ENCODE data around the gene VCP. TPM values are rescaled to one million over a fixed set of nuclear protein-coding genes. Genes with fewer than 3 reads are reported as not detected.
"Not testable (repeated sequence)": the region's sequence is repeated elsewhere in the genome, so short reads cannot be mapped to it uniquely, and the experiment has no call there.

The VCP gene
- total RNA-seq, 2 donors from 2014 or later = 161 to 180 TPM

DNA sequence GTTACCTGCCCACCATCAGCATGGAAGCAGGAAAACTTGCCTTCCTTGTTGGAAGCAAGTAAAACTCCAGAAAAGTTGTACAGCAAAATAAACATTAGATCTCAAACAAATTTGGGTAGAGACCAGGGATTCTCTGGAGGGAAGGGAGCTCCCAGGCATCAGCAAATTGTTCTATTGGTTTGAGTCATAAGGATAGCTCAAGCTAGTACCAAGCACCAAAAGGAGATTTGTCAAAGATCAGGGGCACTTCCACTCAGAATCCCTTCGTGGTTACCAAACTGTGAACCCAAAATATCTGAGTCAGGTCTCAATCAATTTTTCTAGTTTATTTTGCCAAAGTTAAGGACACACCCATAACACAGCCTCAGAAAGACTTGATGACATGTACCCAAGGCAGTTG is 45.1 kb downstream of the VCP start:
- no peaks in the 10 kb centered on the region for H3K27me3 ChIP-seq (replicated peaks; ENCODE audit: insufficient read depth)
- TF ChIP-seq, protein P1, sequence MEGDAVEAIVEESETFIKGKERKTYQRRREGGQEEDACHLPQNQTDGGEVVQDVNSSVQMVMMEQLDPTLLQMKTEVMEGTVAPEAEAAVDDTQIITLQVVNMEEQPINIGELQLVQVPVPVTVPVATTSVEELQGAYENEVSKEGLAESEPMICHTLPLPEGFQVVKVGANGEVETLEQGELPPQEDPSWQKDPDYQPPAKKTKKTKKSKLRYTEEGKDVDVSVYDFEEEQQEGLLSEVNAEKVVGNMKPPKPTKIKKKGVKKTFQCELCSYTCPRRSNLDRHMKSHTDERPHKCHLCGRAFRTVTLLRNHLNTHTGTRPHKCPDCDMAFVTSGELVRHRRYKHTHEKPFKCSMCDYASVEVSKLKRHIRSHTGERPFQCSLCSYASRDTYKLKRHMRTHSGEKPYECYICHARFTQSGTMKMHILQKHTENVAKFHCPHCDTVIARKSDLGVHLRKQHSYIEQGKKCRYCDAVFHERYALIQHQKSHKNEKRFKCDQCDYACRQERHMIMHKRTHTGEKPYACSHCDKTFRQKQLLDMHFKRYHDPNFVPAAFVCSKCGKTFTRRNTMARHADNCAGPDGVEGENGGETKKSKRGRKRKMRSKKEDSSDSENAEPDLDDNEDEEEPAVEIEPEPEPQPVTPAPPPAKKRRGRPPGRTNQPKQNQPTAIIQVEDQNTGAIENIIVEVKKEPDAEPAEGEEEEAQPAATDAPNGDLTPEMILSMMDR (IDR thresholded peaks at IDR 0.05) = no peak
- intact Hi-C loops (cut with DNase I) = no loop called here
- H3K4me1 ChIP-seq (replicated peaks) = no peaks in the 10 kb centered on the region
- H3K4me3 ChIP-seq = no peak overlapping the region
- WGBS = 91% methylated on average over 1 of the region's 1 CpG
- no peaks in the 10 kb centered on the region for H3K9me3 ChIP-seq
- H3K27ac ChIP-seq = no peak overlapping the region
- no peak for DNase-seq (ENCODE audit: low spot score)
- H3K36me3 ChIP-seq = no peaks in the 10 kb centered on the region

DNA sequence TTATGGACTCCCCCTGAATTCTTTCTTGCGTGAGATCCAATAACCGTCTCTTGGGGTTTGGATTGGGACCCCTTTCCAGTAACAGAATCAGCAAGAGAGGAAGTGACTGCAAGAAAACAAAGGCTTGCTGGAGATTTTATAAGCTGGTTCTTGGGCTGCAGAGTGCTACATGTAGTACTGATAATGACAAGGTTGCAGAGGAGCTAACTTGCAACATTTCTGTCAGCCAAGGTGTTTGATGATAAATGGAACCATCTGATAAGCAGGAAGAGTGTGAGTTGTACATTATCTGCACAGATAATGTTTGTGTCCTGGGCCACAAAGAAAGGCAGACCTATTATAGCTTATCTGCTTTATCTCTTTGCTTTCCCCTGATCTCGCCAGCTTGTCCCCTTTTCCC is 45.8 kb downstream of the VCP start:
- Histone ChIP-seq H3K4me1 (replicated peaks) (no peaks in the 10 kb centered on the region), H3K36me3 (no peaks in the 10 kb centered on the region), H3K27ac (no peak overlapping the region), H3K4me3 (no peak overlapping the region), H3K9me3 (no peaks in the 10 kb centered on the region), H3K27me3 (replicated peaks; ENCODE audit: insufficient read depth) (no peaks in the 10 kb centered on the region)
- TF ChIP-seq POLR2A (IDR thresholded peaks at IDR 0.05) = no peak
- TF ChIP-seq POLR2AphosphoS5 (IDR thresholded peaks at IDR 0.05) = no peak
- TF ChIP-seq, protein P1 (IDR thresholded peaks at IDR 0.05) = no peak
- WGBS = 58% methylated on average over 3 of the region's 3 CpGs
- intact Hi-C loops (cut with DNase I) = no loop called here
- DNase-seq (ENCODE audit: low spot score) = no peak

DNA sequence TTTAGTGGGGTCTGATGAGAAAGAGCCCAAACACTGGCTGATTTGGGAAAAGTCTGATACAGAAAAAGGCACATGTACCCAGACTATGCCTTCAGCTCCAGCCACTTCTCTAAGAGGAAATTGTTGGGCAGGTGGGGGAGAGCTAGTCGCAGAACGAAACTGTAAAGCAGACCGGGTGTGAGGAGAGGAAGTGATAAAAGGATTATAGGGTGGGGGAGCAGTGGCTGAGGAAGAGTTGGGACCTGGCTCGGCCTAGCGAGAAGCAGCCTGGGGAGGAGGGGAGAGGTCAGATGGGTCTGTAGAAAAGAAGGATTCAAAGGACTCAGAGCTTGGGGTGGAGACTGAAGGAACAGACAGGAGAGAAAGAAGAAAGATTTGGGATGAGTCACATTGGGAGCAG is 49.0 kb downstream of the VCP start:
- H3K27ac ChIP-seq; H3K4me3 ChIP-seq; H3K9me3 ChIP-seq; H3K4me1 ChIP-seq (replicated peaks); intact Hi-C loops (cut with DNase I); DNase-seq (ENCODE audit: low spot score); H3K27me3 ChIP-seq (replicated peaks; ENCODE audit: insufficient read depth); H3K36me3 ChIP-seq: not testable (repeated sequence)
- WGBS = 59% methylated on average over 5 of the region's 5 CpGs

- TF ChIP-seq POLR2AphosphoS5 (IDR thresholded peaks at IDR 0.05) = no peak
- TF ChIP-seq, protein P1 (IDR thresholded peaks at IDR 0.05) = no peak
- no peak for TF ChIP-seq POLR2A (IDR thresholded peaks at IDR 0.05)
- WGBS = 60% methylated on average over 2 of the region's 2 CpGs
- no peak overlapping the region for H3K27ac ChIP-seq
- DNase-seq (ENCODE audit: low spot score) = no peak
- H3K9me3 ChIP-seq = no peaks in the 10 kb centered on the region
- no peak overlapping the region for H3K4me3 ChIP-seq
- H3K4me1 ChIP-seq (replicated peaks) = no peaks in the 10 kb centered on the region
- intact Hi-C loops (cut with DNase I) = no loop called here
- no peaks in the 10 kb centered on the region for H3K27me3 ChIP-seq (replicated peaks; ENCODE audit: insufficient read depth)
- no peaks in the 10 kb centered on the region for H3K36me3 ChIP-seq
Observed at GRCh38 chr9:35014517-35014916, 57.9 kb downstream of the VCP start.

DNA sequence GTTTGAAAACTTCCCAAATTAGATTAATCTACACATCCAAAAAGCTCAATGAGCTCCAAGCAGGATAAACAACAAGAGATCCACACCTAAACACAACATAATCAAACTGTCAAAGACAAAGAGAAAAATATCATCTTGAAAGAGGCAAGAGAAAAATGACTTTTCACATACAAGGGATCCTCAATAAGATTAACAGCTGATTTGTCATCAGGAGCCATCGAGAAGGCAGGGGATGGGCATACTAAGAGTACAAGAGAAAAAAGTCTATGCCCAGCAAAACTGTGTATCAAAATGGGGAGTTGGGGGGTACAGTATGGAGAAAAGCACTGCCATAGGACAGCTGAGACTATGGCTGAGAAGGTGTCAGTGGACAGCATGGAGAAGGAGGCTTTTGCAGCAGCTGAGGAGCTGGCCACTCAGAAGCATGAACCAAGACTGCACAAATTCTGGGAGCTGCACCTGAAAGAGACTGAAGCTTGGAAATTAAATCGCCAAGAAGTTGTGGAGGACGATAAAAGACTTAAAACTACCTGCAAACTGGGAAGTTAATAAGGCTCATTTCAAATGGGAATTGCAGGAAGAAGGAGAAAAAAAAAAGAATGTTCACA is 62.0 kb downstream of the VCP start:
- Histone ChIP-seq H3K27ac (no peak overlapping the region), H3K4me3 (no peak overlapping the region), H3K36me3 (no peaks in the 10 kb centered on the region), H3K27me3 (replicated peaks; ENCODE audit: insufficient read depth) (no peaks in the 10 kb centered on the region), H3K9me3 (no peaks in the 10 kb centered on the region), H3K4me1 (replicated peaks) (no peaks in the 10 kb centered on the region)
- DNase-seq (ENCODE audit: low spot score) = no peak
- WGBS = 90% methylated on average over 3 of the region's 3 CpGs
- TF ChIP-seq, protein P1 (IDR thresholded peaks at IDR 0.05) = no peak
- no peak for TF ChIP-seq POLR2AphosphoS5 (IDR thresholded peaks at IDR 0.05)
- no peak for TF ChIP-seq POLR2A (IDR thresholded peaks at IDR 0.05)
- intact Hi-C loops (cut with DNase I) = no loop called here

Small RNAs within 50 kb of the gene (small RNA-seq; reads per million reads assigned to genes)
- gene RN7SL338P = 0 reads per million in 2 donors

Other genes starting within 250 kb of the VCP start
- gene PHF24, start 114.3 kb downstream of the VCP start, total RNA-seq = 100 to 1,000 TPM in 1 of 2 donors, not detected in 1; 111 TPM
- gene DNAJB5, start 82.9 kb downstream of the VCP start, total RNA-seq = 10 to 100 TPM; 16.5 to 43.3 TPM
- gene FANCG, start 7.3 kb upstream of the VCP start, total RNA-seq = 10 to 100 TPM; 12.9 to 16.8 TPM
- 10 to 100 TPM; 29.9 to 30.7 TPM for gene PIGO, start 24.0 kb upstream of the VCP start, total RNA-seq
- 100 to 1,000 TPM; 100 to 114 TPM for gene STOML2, start 30.5 kb upstream of the VCP start, total RNA-seq
- gene ATOSB, start 43.2 kb upstream of the VCP start, total RNA-seq = 10 to 100 TPM; 15.9 to 21.3 TPM
- gene UNC13B, start 89.4 kb upstream of the VCP start, total RNA-seq = 100 to 1,000 TPM in 1 of 2 donors, 10 to 100 TPM in 1; 63.8 to 140 TPM